WTC11 (cell line): ENCODE data around the gene CPNE4.

Source experiments
- CREM ChIP-seq: sonication (generic); formaldehyde crosslinking; IDR thresholded peaks from 2 replicates; pipeline ENCODE4 v1.8.1; 2022; ENCODE audit warnings: mild to moderate bottlenecking, missing genetic modification reagents, moderate library complexity
- CTCF ChIP-seq: fragments of 200-600 bp; IDR thresholded peaks from 2 replicates; pipeline ENCODE4 v1.8.0; 2022; ENCODE audit warnings: antibody characterized with exemption
- KAT7 ChIP-seq: sonication (generic); formaldehyde crosslinking; IDR thresholded peaks from 2 replicates; pipeline ENCODE4 v1.8.1; 2023; ENCODE audit warnings: missing genetic modification reagents, mild to moderate bottlenecking, borderline replicate concordance
- NR2C2 ChIP-seq: sonication (generic); formaldehyde crosslinking; IDR thresholded peaks from 2 replicates; pipeline ENCODE4 v1.8.0; 2022; ENCODE audit warnings: mild to moderate bottlenecking, missing genetic modification reagents
- SP1 ChIP-seq: sonication (generic); formaldehyde crosslinking; conservative IDR thresholded peaks from 2 replicates; pipeline ENCODE4 v1.8.1; 2022; ENCODE audit warnings: missing genetic modification reagents
- TCF7 ChIP-seq: sonication (generic); formaldehyde crosslinking; IDR thresholded peaks from 2 replicates; pipeline ENCODE4 v1.8.0; 2022; ENCODE audit warnings: mild to moderate bottlenecking, low read depth, missing genetic modification reagents, moderate library complexity
- TEAD1 ChIP-seq: sonication (generic); formaldehyde crosslinking; IDR thresholded peaks from 2 replicates; pipeline ENCODE4 v1.8.0; 2022; ENCODE audit warnings: mild to moderate bottlenecking, missing genetic modification reagents
- TEAD4 ChIP-seq: sonication (generic); formaldehyde crosslinking; IDR thresholded peaks from 2 replicates; pipeline ENCODE4 v1.8.0; 2022; ENCODE audit warnings: mild to moderate bottlenecking, missing genetic modification reagents
- USF2 ChIP-seq: sonication (generic); formaldehyde crosslinking; IDR thresholded peaks from 2 replicates; pipeline ENCODE4 v1.8.1; 2023; ENCODE audit warnings: mild to moderate bottlenecking, missing genetic modification reagents, moderate library complexity
- ZBTB43 ChIP-seq: sonication (generic); formaldehyde crosslinking; IDR thresholded peaks from 2 replicates; pipeline ENCODE4 v1.8.1; 2023; ENCODE audit warnings: mild to moderate bottlenecking, missing genetic modification reagents
- ZNF512 ChIP-seq: sonication (generic); formaldehyde crosslinking; IDR thresholded peaks from 2 replicates; pipeline ENCODE4 v1.8.1; 2022; ENCODE audit warnings: missing genetic modification reagents, borderline replicate concordance
- ZNF532 ChIP-seq: fragments of 250-450 bp; sonication (Bioruptor Pico); IDR thresholded peaks from 2 replicates; pipeline ENCODE4 v1.9.0; 2021; ENCODE audit warnings: mild to moderate bottlenecking, borderline replicate concordance

GRCh38 chr3:131883086-131883485, 151.7 kb downstream of the CPNE4 start:
- no peak for TF ChIP-seq ZNF512 (CRISPR knock-in tag)
- no peak for TF ChIP-seq CTCF
- no peak for TF ChIP-seq TEAD1 (CRISPR knock-in tag)
- no peak for TF ChIP-seq TCF7 (CRISPR knock-in tag)
- no peak for TF ChIP-seq NR2C2 (CRISPR knock-in tag)
- no peak for TF ChIP-seq ZBTB43
- TF ChIP-seq SP1, result no peak
- no peak for TF ChIP-seq TEAD4
- TF ChIP-seq ZNF532, result no peak
- TF ChIP-seq KAT7, result no peak
- TF ChIP-seq CREM, result no peak
- TF ChIP-seq USF2 (CRISPR knock-in tag), result no peak
